Karpas-422 (cell line): Measurements from ENCODE around the gene MYADML2. TPM values are rescaled to one million over a fixed set of nuclear protein-coding genes. Genes with fewer than 3 reads are reported as not detected.

Source experiments
- DNase-seq: peaks from one replicate; pipeline ENCODE4 v3.0.0-alpha.2; 2015
- H2AFZ ChIP-seq: fragments of 200-600 bp; sonication (generic); 2 replicates; pipeline ENCODE4 v1.6.1; 2014; ENCODE audit warnings: antibody characterized with exemption, low read length, mixed read lengths
- H3K27ac ChIP-seq: fragments of 200-600 bp; sonication (generic); 2 replicates; pipeline ENCODE4 v1.5.1; 2014; ENCODE audit warnings: mild to moderate bottlenecking, low read length, moderate library complexity
- H3K27me3 ChIP-seq: fragments of 200-600 bp; sonication (generic); 2 replicates; pipeline ENCODE4 v1.6.1; 2014; ENCODE audit warnings: low read length, mixed read lengths
- H3K36me3 ChIP-seq: fragments of 200-600 bp; sonication (generic); 2 replicates; pipeline ENCODE4 v1.6.1; 2014; ENCODE audit warnings: low read length, mixed read lengths; ENCODE audit not compliant: insufficient read depth
- H3K4me1 ChIP-seq: fragments of 200-600 bp; sonication (generic); 2 replicates; pipeline ENCODE4 v1.6.1; 2014; ENCODE audit warnings: mild to moderate bottlenecking, low read length, mixed read lengths
- H3K4me2 ChIP-seq: fragments of 200-600 bp; sonication (generic); 2 replicates; pipeline ENCODE4 v1.6.1; 2014; ENCODE audit warnings: low read length, low read depth, mild to moderate bottlenecking; ENCODE audit not compliant: poor library complexity, severe bottlenecking
- H3K4me3 ChIP-seq: fragments of 200-600 bp; sonication (generic); 2 replicates; pipeline ENCODE4 v1.5.1; 2014; ENCODE audit warnings: mild to moderate bottlenecking, antibody characterized with exemption, low read length, mixed read lengths
- H3K79me2 ChIP-seq: fragments of 200-600 bp; sonication (generic); 2 replicates; pipeline ENCODE4 v1.6.1; 2014; ENCODE audit warnings: mild to moderate bottlenecking, low read length, mixed read lengths
- H3K9ac ChIP-seq: fragments of 200-600 bp; sonication (generic); 2 replicates; pipeline ENCODE4 v1.6.0; 2014; ENCODE audit warnings: low read length
- H3K9me2 ChIP-seq: fragments of 200-600 bp; sonication (generic), shearing (Covaris generic); replicated peaks from 2 replicates; pipeline ENCODE4 v1.6.0; 2014; ENCODE audit warnings: mild to moderate bottlenecking, low read length, moderate library complexity; ENCODE audit not compliant: insufficient read depth
- H3K9me3 ChIP-seq: fragments of 300-700, 200-600 bp; sonication (generic); 2 replicates; pipeline ENCODE4 v1.6.1; 2014; ENCODE audit warnings: low read length, mixed read lengths
- H4K20me1 ChIP-seq: fragments of 200-600 bp; sonication (generic); 2 replicates; pipeline ENCODE4 v1.6.1; 2014; ENCODE audit warnings: mild to moderate bottlenecking, antibody characterized with exemption, low read length, low read depth; ENCODE audit not compliant: insufficient read depth
- total RNA-seq: library from RNA; depleted of rRNA; stranded (reverse); fragments of >200 nt; shearing (Covaris generic); gene quantifications from 2 replicates; pipeline ENCODE4 v1.2.3, GENCODE V29; 2014; ENCODE audit warnings: low replicate concordance; rRNA removed

MYADML2 gene
- total RNA-seq, 1 experiment from 2014 or later = not detected

DNA sequence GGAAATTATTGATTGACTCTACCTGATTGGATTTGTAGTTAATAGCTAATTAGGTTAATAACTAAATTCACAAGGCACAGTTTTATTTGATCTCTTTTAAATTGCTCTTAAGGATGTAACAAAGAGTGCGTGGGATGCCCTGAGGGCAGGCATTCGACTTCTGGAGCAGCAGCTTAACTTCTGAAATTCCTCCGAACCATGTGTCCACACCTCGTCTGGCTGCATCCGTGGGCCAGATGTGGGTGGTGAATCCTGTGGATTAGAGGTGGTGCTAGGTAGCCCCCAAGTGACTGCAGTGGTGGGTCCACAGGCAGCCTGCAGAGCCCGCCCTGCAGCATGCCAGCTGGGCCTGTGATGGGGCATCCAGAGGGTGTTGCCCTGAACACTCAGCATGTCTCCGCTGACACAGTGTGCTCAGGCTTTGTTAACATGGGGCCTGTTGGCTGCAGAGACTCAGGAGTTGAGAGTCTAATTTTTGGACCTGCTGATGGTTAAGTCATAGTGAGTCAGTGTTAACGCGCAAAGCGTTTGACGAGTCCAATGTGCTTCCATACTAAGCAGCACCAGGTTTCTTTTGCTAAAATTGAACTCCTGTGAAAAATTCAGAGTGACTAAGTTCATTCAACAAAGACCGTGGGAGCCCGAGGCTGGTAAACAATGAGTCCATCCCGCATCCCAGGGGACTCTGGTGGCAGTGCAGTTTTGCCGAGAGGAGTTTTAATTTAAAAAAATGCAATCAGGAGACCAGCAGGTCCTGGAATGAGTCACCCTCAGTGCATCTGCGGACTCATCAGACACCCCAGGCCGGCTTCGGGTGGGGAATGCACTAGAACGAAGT lies 48.8 kb downstream of the MYADML2 start:
- Histone ChIP-seq H2AFZ (no peak overlapping the region), H3K9me3 (no peaks in the 10 kb centered on the region), H3K4me1 (no peaks in the 10 kb centered on the region; the same call in 1 of the 2 replicates), H3K79me2 (0 out of 2 replicates have a peak, but pooled peaks cover 2% of the 10 kb centered on the region), H3K27ac (no peak overlapping the region), H4K20me1 (0 out of 2 replicates have a peak, but pooled peaks cover 12% of the 10 kb centered on the region), H3K4me3 (no peak overlapping the region), H3K9ac (no peak overlapping the region), H3K4me2 (no peak overlapping the region), H3K36me3 (no peaks in the 10 kb centered on the region), H3K9me2 (no peaks in the 10 kb centered on the region), H3K27me3 (no peaks in the 10 kb centered on the region)
- no peak for DNase-seq

DNA sequence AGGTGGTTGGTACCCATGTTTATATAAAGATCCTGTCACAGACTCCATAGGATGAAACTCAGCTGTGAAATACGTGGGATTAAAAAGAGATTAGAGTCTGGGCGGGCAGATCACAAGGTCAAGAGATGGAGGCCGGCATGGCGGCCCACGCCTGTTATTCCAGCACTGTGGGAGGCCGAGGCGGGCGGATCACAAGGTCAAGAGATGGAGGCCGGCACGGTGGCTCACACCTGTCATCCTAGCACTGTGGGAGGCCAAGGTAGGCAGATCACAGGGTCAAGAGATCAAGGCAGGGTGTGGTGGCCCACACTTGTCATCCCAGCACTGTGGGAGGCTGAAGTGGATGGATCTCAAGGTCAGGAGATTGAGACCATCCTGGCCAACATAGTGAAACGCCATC lies 51.6 kb downstream of the MYADML2 start:
- DNase-seq = no peak
- no peak overlapping the region for H3K27ac ChIP-seq
- no peaks in the 10 kb centered on the region for H3K27me3 ChIP-seq
- H3K9me2 ChIP-seq = no peaks in the 10 kb centered on the region
- peaks cover 8% of the 10 kb centered on the region; the same call in 1 of the 2 replicates for H4K20me1 ChIP-seq
- no peaks in the 10 kb centered on the region for H3K9me3 ChIP-seq
- H3K9ac ChIP-seq = no peak overlapping the region
- H3K36me3 ChIP-seq = peaks cover 1% of the 10 kb centered on the region; the same call in 1 of the 2 replicates
- H3K4me1 ChIP-seq = peaks cover 10% of the 10 kb centered on the region
- H3K79me2 ChIP-seq = peaks cover 19% of the 10 kb centered on the region
- no peak overlapping the region for H2AFZ ChIP-seq
- no peak overlapping the region for H3K4me3 ChIP-seq
- H3K4me2 ChIP-seq = no peak overlapping the region

- Histone ChIP-seq H3K79me2 (peaks cover 51% of the 10 kb centered on the region), H3K27me3 (no peaks in the 10 kb centered on the region), H3K4me1 (peaks cover 20% of the 10 kb centered on the region), H3K9me2 (no peaks in the 10 kb centered on the region), H3K27ac (peak overlapping the region; percentile 48; the same call in 1 of the 2 replicates), H3K9ac (peak overlapping the region; percentile 83), H3K36me3 (peaks cover 38% of the 10 kb centered on the region), H2AFZ (no peak overlapping the region), H3K4me3 (peak overlapping the region; percentile 96), H3K4me2 (peak overlapping the region; percentile 92), H4K20me1 (peaks cover 29% of the 10 kb centered on the region), H3K9me3 (no peaks in the 10 kb centered on the region)
- no peak for DNase-seq
Observed at GRCh38 chr17:81891303-81891552, 55.8 kb downstream of the MYADML2 start.

DNA sequence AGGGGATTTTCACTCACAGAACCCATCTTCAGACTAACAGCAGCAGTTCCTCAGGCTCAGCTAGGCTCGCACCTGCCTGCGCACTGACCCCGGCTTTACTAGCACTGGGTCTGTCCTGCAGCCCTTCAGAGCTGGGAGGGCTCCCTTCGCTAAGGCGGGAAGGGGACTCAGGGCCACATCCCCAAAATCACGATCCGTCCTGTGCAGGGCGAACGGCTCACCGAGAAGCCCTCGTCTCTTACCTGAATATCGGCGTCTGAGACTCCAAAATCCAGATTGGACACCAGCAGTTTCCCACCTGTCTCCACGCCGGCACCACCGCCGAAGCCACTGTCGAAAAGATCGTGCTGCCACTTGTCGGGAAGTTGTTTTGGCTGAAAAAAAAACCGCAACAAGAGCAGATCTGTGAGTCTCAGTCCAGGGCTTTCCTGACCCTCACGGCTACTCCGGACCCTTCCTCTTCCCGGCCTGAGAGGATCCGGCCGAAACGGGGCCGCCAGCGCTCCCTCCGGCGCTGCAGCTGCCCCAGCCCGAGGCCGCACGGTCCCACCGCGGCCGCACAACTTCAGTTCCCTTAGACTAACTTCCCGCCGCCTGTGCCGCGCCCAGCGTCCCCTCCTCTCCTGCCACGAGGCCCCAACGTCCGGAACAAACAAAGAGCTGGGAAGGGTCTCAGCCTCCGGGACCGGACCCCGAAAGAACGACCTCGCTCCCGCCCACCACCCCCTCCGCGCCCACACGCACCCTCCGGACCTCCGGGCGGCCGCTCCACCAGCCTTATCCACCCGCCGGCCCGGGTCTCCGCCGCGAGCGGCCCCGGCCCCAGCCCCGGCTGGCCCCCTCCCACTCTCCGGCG lies 56.4 kb downstream of the MYADML2 start:
- Histone ChIP-seq H2AFZ (no peak overlapping the region), H3K9ac (peak overlapping the region; percentile 83), H3K36me3 (peaks cover 44% of the 10 kb centered on the region), H3K4me3 (peak overlapping the region; percentile 79), H3K9me3 (no peaks in the 10 kb centered on the region), H3K27ac (peak overlapping the region; percentile 48), H3K27me3 (no peaks in the 10 kb centered on the region), H3K9me2 (no peaks in the 10 kb centered on the region), H3K79me2 (peaks cover 57% of the 10 kb centered on the region), H3K4me2 (peak overlapping the region; percentile 92), H3K4me1 (peaks cover 20% of the 10 kb centered on the region), H4K20me1 (peaks cover 31% of the 10 kb centered on the region)
- DNase-seq = peak; percentile 80

Other genes with a start within 250 kb of the MYADML2 start
- gene MRPL12, start 243.9 kb downstream of the MYADML2 start, total RNA-seq = 13.6 and 39.8 TPM in 2 replicates
- gene SLC25A10, start 234.9 kb downstream of the MYADML2 start, total RNA-seq = 8.6 and 15.0 TPM in 2 replicates
- not detected in 2 replicates for gene GCGR, start 143.1 kb downstream of the MYADML2 start, total RNA-seq
- 55.9 and 99.9 TPM in 2 replicates for gene MCRIP1, start 113.9 kb downstream of the MYADML2 start, total RNA-seq
- 0.25 TPM in 1 of 2 replicates, not detected in the other for gene PPP1R27, start 112.2 kb downstream of the MYADML2 start, total RNA-seq
- 175 and 263 TPM in 2 replicates for gene P4HB, start 86.7 kb downstream of the MYADML2 start, total RNA-seq
- 68.5 and 119 TPM in 2 replicates for gene ARHGDIA, start 75.9 kb downstream of the MYADML2 start, total RNA-seq
- gene ALYREF, start 55.6 kb downstream of the MYADML2 start, total RNA-seq = 70.1 and 191 TPM in 2 replicates
- 87.1 and 132 TPM in 2 replicates for gene ANAPC11, start 55.5 kb downstream of the MYADML2 start, total RNA-seq
- 0.07 TPM in 1 of 2 replicates, not detected in the other for gene NPB, start 45.0 kb downstream of the MYADML2 start, total RNA-seq
- 20.9 and 72.3 TPM in 2 replicates for gene PCYT2, start 35.8 kb downstream of the MYADML2 start, total RNA-seq
- gene SIRT7, start 29.1 kb downstream of the MYADML2 start, total RNA-seq = 19.6 and 33.7 TPM in 2 replicates
- gene MAFG, start 19.5 kb downstream of the MYADML2 start, total RNA-seq = 10.9 and 14.9 TPM in 2 replicates
- not detected in 2 replicates for gene PYCR1, start 9.9 kb downstream of the MYADML2 start, total RNA-seq
- gene NOTUM, start 14.0 kb upstream of the MYADML2 start, total RNA-seq = not detected in 2 replicates
- 38.7 and 39.8 TPM in 2 replicates for gene ASPSCR1, start 30.4 kb upstream of the MYADML2 start, total RNA-seq
- gene CENPX, start 75.6 kb upstream of the MYADML2 start, total RNA-seq = 51.4 and 69.3 TPM in 2 replicates
- gene LRRC45, start 76.1 kb upstream of the MYADML2 start, total RNA-seq = 13.3 and 20.2 TPM in 2 replicates
- 9.6 and 9.7 TPM in 2 replicates for gene RAC3, start 84.4 kb upstream of the MYADML2 start, total RNA-seq
- gene DCXR, start 90.5 kb upstream of the MYADML2 start, total RNA-seq = 103 and 164 TPM in 2 replicates
- gene RFNG, start 104.6 kb upstream of the MYADML2 start, total RNA-seq = 16.5 and 26.8 TPM in 2 replicates
- 57.1 and 110 TPM in 2 replicates for gene GPS1, start 104.7 kb upstream of the MYADML2 start, total RNA-seq
- gene DUS1L, start 118.6 kb upstream of the MYADML2 start, total RNA-seq = 89.6 and 187 TPM in 2 replicates
- gene FASN, start 151.0 kb upstream of the MYADML2 start, total RNA-seq = 94.1 and 197 TPM in 2 replicates